Psoas muscle (tissue), 8 donors: Measurements from ENCODE around the gene CDK19. TPM values are rescaled to one million over a fixed set of nuclear protein-coding genes. Genes with fewer than 3 reads are reported as not detected.

ENCODE experiments used
- ATAC-seq, 4 donors: fragments of 200-7000 bp; cut with Tn5 transposase; one replicate each; pipeline ENCODE4 v1.9.1; 2020; ENCODE audit warnings: moderate library complexity in 3 of 4, mild to moderate bottlenecking in 2 of 4
- DNase-seq, 2 donors: peaks; one replicate each; pipeline ENCODE4 v3.0.0-alpha.2; 2020
- H3K27ac ChIP-seq: fragments of 200-600 bp; one replicate; pipeline ENCODE4 v1.8.0; 2022
- H3K27me3 ChIP-seq, 3 donors: fragments of 200-600 bp in 1 of 3; one replicate each; pipeline versions ENCODE4 v1.6.1 to v1.8.0; 2013 to 2022; ENCODE audit warnings: low read length in 2 of 3, mild to moderate bottlenecking in 2 of 3, moderate library complexity in 1 of 3; ENCODE audit not compliant: insufficient read depth in 3 of 3
- H3K36me3 ChIP-seq, 2 donors: fragments of 200-600 bp in 1 of 2; one replicate each; pipeline versions ENCODE4 v1.6.1 to v1.8.0; 2013 to 2022; ENCODE audit warnings: low read depth in 1 of 2, mild to moderate bottlenecking in 1 of 2, moderate library complexity in 1 of 2; ENCODE audit not compliant: insufficient read depth in 1 of 2
- H3K4me1 ChIP-seq: fragments of 200-600 bp; one replicate; pipeline ENCODE4 v1.8.0; 2022
- H3K4me3 ChIP-seq: fragments of 200-600 bp; one replicate; pipeline ENCODE4 v1.8.0; 2022; ENCODE audit warnings: mild to moderate bottlenecking
- H3K9me3 ChIP-seq: fragments of 200-600 bp; one replicate; pipeline ENCODE4 v1.8.0; 2022
- WGBS, 3 donors: extraction: QIAGEN DNeasy Blood & Tissue Kit; methylation state at CpG; one replicate each; pipeline versions ENCODE4 v1.1.6 to v1.1.7; 2013; 5-methylcytosine and 5-hydroxymethylcytosine counted together
- intact Hi-C, 2 donors: fragments of 100-400 bp; cut with DNase I; formaldehyde crosslinking; loops; one replicate each; pipeline versions ENCODE4 v1.11.0 to v1.14.2; 2022
- long read RNA-seq, 2 donors: library from polyadenylated mRNA; unstranded; transcript quantifications; one replicate each; pipeline ENCODE4 v2.0.0, GENCODE V29; 2021
- polyA plus RNA-seq, 3 donors: library from polyadenylated mRNA; stranded (reverse); fragments of 200-250 nt; gene quantifications; one replicate each; pipeline ENCODE4 v1.2.3, GENCODE V29; 2013
- total RNA-seq, 4 donors: library from RNA; stranded (reverse); fragmentation: NEBNext Ultra II Directional in 2 of 4; extraction: Animal tissue kit (Norgen Biotek cat#: 25700) in 2 of 4; gene quantifications; one replicate each; pipeline versions ENCODE4 v1.2.1 to v1.2.4, GENCODE V29; 2021 to 2023
- TF ChIP-seq, protein P1 (sequence below): fragments of 200-600 bp; IDR thresholded peaks from one replicate; pipeline ENCODE4 v1.8.0; 2022; ENCODE audit warnings: antibody characterized with exemption
- donor health status: healthy with polysubstance abuse.
- donor health status: DM: no; HTN: no; CAD: no; lungs with moderate emphysema.
- donor health status: Bipolar disorder and iron deficiency.
- donor health status: healthy.
- donor health status: DM: yes; HTN: yes; CAD: no.
- donor health status: DM: no; HTN: no; CAD: no.
- donor health status: DM: no; HTN: no; CAD: no.
- donor health status: DM: yes; HTN: yes; CAD: no.

CDK19 gene
- 10 to 100 TPM in 1 of 4 donors, 1 to 10 TPM in 3; 4.7 to 11.6 (median 5.6) TPM for total RNA-seq
- polyA plus RNA-seq = 1 to 10 TPM; 2.2 to 6.9 (median 3.1) TPM
- long read RNA-seq, donor 1, partial matches to known transcripts = 2 of 3 reads
- long read RNA-seq, donor 1, other reads (novel, unspliced or antisense) = 1 of 3 reads
- long read RNA-seq, donor 2, partial matches to known transcripts = 1 of 3 reads
- long read RNA-seq, donor 2, other reads (novel, unspliced or antisense) = 2 of 3 reads

- TF ChIP-seq, protein P1, sequence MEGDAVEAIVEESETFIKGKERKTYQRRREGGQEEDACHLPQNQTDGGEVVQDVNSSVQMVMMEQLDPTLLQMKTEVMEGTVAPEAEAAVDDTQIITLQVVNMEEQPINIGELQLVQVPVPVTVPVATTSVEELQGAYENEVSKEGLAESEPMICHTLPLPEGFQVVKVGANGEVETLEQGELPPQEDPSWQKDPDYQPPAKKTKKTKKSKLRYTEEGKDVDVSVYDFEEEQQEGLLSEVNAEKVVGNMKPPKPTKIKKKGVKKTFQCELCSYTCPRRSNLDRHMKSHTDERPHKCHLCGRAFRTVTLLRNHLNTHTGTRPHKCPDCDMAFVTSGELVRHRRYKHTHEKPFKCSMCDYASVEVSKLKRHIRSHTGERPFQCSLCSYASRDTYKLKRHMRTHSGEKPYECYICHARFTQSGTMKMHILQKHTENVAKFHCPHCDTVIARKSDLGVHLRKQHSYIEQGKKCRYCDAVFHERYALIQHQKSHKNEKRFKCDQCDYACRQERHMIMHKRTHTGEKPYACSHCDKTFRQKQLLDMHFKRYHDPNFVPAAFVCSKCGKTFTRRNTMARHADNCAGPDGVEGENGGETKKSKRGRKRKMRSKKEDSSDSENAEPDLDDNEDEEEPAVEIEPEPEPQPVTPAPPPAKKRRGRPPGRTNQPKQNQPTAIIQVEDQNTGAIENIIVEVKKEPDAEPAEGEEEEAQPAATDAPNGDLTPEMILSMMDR = no peak
- intact Hi-C loops = loop anchor here (1.0 to 10.0 kb wide), 5 partner anchors 59 to 139 kb away; partner anchors contain the start of genes AMD1 (in 2 of the 2) and GTF3C6 (in 1 of the 2)
Observed at GRCh38 chr6:110815411-110816409, at the start of gene CDK19. TSS of gene CDK19 (minus strand) at chr6:110815469. CDS start at chr6:110815136, 333 bp downstream.

GRCh38 chr6:110864824-110865223 is 49.6 kb upstream of the CDK19 start:
- intact Hi-C loops = no loop called here
- Histone ChIP-seq H3K27ac (no peak overlapping the region), H3K4me1 (no peaks in the 10 kb centered on the region), H3K4me3 (no peak overlapping the region), H3K9me3 (no peaks in the 10 kb centered on the region), H3K27me3 (no peaks in the 10 kb centered on the region), H3K36me3 (no peaks in the 10 kb centered on the region)
- DNase-seq (no peak), ATAC-seq (no peak)
- 21 to 40% (median 23%) methylated on average over 2 of the region's 2 CpGs for WGBS, 3 donors
- TF ChIP-seq, protein P1 = no peak

More at GRCh38 chr6:110815411-110816409, at the start of gene CDK19:
- Histone ChIP-seq H3K4me3 (peak within 1 kb of the TSS; percentile 90), H3K4me1 (peaks cover 9% of the 10 kb centered on the region), H3K9me3 (no peaks in the 10 kb centered on the region), H3K27me3 (no peaks in the 10 kb centered on the region), H3K36me3 (no peaks in the 10 kb centered on the region), H3K27ac (peak within 1 kb of the TSS; percentile 90)
- WGBS, 3 donors = 1% methylated on average over 48 of the region's 48 CpGs
- DNase-seq = peak; percentile 98 to 99
- ATAC-seq = peak; percentile 97 to 98 (median 98)

- no peaks in the 10 kb centered on the region for H3K4me1 ChIP-seq
- H3K9me3 ChIP-seq = no peaks in the 10 kb centered on the region
- DNase-seq = no peak
- ATAC-seq = no peak
- TF ChIP-seq, protein P1 = no peak
- H3K4me3 ChIP-seq = no peak overlapping the region
- H3K36me3 ChIP-seq = no peaks in the 10 kb centered on the region
- H3K27me3 ChIP-seq = no peaks in the 10 kb centered on the region
- H3K27ac ChIP-seq = no peak overlapping the region
- intact Hi-C loops = no loop called here
- 85 to 88% (median 85%) methylated on average over 12 of the region's 12 CpGs for WGBS, 3 donors
Observed at GRCh38 chr6:110859335-110859792, 44.1 kb upstream of the CDK19 start.

DNA sequence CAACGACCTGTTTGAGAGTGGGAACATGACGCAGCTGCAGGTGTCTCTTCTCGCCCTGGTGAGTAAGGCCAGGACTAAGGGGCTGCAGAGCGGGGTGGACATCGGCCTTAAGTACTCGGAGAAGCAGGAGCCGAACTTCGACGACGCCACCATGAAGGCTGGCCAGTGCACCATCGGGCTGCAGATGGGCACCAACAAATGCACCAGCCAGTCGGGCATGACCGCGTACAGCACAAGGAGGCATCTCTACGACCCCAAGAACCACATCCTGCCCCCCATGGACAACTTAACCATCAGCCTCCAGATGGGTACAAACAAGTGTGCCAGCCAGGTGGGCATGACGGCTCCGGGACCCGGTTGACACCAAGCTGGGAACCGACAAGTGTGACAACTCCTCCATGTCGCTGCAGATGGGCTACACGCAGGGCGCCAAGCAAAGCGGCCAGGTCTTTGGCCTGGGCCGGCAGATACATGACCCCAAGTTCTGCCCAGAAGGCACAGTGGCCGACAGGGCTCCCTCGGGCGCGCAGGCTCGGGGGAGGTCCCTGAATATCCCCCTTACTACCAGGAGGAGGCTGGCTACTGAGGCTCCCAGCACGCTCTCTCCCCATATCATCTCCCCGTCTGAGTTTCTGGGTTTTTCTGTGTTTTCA is 43.4 kb upstream of the CDK19 start:
- WGBS, 3 donors = 94 to 96% (median 94%) methylated on average over 31 of the region's 31 CpGs
- Histone ChIP-seq H3K27ac (no peak overlapping the region), H3K4me1 (no peaks in the 10 kb centered on the region), H3K9me3 (no peaks in the 10 kb centered on the region), H3K36me3 (no peaks in the 10 kb centered on the region), H3K4me3 (no peak overlapping the region), H3K27me3 (no peaks in the 10 kb centered on the region)
- TF ChIP-seq, protein P1 = no peak
- no peak for DNase-seq
- no peak for ATAC-seq
- intact Hi-C loops = no loop called here
